Measurements from ENCODE around the gene SST.

DNA sequence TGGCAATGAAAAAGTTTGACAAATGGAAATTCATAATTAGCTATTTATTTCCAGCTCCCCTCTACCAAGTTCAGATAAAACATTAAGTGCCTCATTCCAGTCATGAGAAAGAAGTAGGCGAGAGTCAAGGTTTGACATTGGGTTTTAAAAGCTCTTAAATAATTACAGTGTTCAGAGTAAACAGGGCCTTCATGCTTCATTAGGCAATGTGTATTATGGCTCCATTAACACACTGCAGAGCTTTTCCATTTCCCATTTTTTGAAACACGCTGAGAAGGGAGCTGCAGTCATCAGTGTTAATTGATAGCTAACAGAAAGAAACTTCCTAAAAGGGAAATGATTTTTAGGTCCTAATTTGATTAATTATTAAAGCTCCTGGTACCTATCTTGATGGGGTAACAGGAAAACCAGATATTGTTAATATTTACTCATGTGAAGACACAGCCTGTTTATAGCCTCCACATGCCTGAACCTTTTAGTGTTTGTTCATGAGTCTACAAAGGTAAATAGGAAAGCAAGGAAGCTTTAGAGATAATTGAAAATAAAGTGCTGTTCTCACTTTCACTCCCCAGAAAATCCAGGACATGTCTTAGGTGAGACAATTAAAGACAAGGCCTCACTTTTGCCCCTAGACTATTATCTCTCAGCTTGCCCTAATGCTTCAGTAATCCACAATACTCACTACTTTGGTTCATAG, 28.7 kb downstream of the SST start:
- TF ChIP-seq, protein P1, sequence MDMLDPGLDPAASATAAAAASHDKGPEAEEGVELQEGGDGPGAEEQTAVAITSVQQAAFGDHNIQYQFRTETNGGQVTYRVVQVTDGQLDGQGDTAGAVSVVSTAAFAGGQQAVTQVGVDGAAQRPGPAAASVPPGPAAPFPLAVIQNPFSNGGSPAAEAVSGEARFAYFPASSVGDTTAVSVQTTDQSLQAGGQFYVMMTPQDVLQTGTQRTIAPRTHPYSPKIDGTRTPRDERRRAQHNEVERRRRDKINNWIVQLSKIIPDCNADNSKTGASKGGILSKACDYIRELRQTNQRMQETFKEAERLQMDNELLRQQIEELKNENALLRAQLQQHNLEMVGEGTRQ (IDR thresholded peaks at IDR 0.05; ENCODE audit: borderline replicate concordance, low read depth, low read length), result no peak
- TF ChIP-seq, protein P2, sequence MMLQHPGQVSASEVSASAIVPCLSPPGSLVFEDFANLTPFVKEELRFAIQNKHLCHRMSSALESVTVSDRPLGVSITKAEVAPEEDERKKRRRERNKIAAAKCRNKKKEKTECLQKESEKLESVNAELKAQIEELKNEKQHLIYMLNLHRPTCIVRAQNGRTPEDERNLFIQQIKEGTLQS (IDR thresholded peaks at IDR 0.05; ENCODE audit: borderline replicate concordance, extremely low read depth, low read depth, low read length), result no peak

Data from GM12878 (cell line).